Smooth muscle cell of the brain vasculature (primary cell): ENCODE results near the gene LINC01488.
A peak's percentile ranks its signal among the peaks of the same experiment; 100 is the strongest.

Experiments used
- DNase-seq: peaks from one replicate; pipeline ENCODE4 v3.0.0-alpha.2; 2012; ENCODE audit warnings: low read depth, low spot score

Gene LINC01488

DNA sequence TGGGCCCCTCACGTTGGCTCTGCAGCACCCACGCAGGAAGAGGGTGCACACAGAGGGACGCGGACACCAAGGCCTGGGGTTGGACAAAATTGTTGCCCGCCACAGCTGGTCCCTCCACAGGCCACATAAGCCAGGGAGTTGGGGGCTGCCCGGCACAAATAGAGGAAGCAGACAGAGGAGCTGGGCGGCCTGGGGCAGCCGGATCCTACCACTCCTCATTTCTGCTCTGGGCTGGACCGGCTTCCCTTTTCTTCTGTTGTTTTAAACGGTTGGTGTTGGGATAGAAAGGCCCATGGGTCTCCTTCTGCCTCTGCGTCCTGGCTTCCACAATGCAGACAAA lies 36.4 kb upstream of the LINC01488 start:
- no peak for DNase-seq

DNA sequence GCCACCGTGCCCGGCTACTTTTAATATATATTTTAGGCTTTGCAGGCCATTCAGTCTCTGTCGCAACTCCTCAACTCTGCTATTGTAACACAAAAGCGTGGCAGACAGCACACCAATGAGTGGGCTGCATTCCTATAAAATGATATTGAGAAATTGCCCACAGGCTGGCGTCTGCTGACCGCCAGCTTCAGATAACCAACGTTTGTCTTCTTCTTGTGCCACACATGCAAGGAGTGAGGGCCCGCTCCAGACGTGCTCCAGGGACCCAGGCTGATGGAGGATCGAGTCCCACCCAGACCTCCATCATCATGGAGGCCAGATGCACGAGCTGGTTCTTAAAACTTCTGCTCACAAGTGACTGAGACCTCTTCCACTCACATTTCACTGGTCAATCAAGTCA lies 35.4 kb upstream of the LINC01488 start:
- no peak for DNase-seq

GRCh38 chr11:69447786-69448185 lies 33.7 kb upstream of the LINC01488 start:
- DNase-seq: no peak

- no peak for DNase-seq
Observed at GRCh38 chr11:69448471-69449284, 32.8 kb upstream of the LINC01488 start.

- DNase-seq: no peak
Observed at GRCh38 chr11:69449320-69450063, 32.0 kb upstream of the LINC01488 start.

- no peak for DNase-seq
Observed at GRCh38 chr11:69450064-69450856, 31.2 kb upstream of the LINC01488 start.

DNA sequence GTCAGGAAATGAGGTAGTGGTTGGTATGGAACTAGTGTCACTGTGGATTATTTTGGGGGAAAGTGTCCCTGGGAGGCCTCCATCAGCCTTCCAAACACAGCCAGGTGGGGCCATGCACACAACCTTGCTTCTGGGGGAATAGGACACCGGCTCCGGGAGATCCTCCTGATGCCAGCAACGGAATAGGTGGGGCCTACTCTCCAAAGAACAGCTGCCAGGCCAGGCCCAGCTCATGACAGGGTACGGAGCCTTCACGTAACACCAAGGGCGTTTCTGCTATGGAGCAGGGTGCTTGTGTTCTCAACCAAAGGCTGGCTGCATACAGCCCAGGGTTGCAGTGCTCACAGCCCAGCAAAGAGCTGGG lies 30.6 kb upstream of the LINC01488 start:
- DNase-seq: no peak

- DNase-seq: no peak
Observed at GRCh38 chr11:69451289-69451688, 30.2 kb upstream of the LINC01488 start.

GRCh38 chr11:69452206-69452987 lies 29.1 kb upstream of the LINC01488 start:
- DNase-seq: no peak

- no peak for DNase-seq
Observed at GRCh38 chr11:69453151-69453550, 28.3 kb upstream of the LINC01488 start.

GRCh38 chr11:69454018-69454417 lies 27.4 kb upstream of the LINC01488 start:
- DNase-seq: no peak

DNA sequence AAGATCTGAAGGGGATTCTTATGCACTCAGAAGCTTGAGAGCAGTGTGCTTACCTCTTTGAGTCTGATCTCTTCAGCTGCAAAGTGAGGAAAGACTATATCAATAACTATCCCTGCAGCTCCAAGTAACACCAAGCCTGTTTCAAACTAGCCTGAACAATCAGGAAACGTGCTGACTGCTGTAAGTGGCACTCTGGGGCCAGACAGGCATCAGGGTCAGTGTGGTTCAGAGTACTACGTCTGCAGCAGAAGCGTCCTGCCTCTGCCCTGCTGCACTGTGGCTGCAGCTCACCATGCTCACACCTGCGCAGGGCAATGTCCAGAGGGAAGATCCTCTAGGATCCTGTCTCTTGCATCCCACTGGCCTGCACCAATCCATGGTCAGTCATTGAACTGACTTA lies 25.5 kb upstream of the LINC01488 start:
- no peak for DNase-seq

- DNase-seq: no peak
Observed at GRCh38 chr11:69456712-69457111, 24.8 kb upstream of the LINC01488 start.

GRCh38 chr11:69459848-69460539 lies 21.5 kb upstream of the LINC01488 start:
- DNase-seq: no peak

- no peak for DNase-seq
Observed at GRCh38 chr11:69460540-69461257, 20.8 kb upstream of the LINC01488 start.

DNA sequence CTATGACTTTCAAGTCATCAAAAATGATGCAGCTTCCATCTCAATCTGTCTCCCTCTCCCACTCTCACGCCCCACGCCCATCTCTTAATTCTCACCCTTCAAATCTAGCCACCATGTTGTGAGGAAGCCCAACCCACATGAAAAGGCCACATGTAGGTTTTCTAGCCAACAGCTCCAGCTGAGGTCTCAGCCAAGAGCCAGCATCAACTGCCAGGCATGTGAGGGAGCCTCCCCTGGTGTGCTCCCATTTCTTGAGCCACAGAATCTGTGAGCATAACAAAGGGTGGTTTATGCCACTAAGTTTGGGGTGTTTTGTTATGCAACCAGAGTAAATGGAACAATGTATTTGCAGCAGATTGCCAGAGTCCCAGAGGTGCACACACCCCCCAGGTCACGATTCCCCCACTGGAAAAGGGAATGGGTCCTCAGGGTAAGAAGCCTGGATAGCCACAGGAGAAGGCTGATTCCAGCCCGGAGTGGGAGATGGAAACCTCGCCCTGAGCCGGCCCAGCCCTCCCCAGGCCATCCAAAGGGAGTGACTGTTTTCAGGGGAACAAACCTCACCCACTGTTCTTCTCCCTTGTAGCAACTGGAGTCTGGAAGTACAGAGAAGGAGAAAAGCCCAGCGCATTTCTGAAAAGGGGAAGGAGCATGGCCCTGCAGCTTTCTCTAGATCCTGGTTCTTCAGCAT lies 20.0 kb upstream of the LINC01488 start:
- DNase-seq: no peak

GRCh38 chr11:69462106-69462951 lies 19.1 kb upstream of the LINC01488 start:
- no peak for DNase-seq

GRCh38 chr11:69463181-69463994 lies 18.1 kb upstream of the LINC01488 start:
- DNase-seq: peak; percentile 24
